Activated naive CD8-positive, alpha-beta T cell (primary cell): Measurements from ENCODE around the gene TNP1.

Experiments
- H3K27ac Mint-ChIP-seq: one replicate; pipeline ENCODE4 v1.8.0; 2021; ENCODE audit warnings: mixed read lengths
- H3K27me3 Mint-ChIP-seq: one replicate; pipeline ENCODE4 v1.8.0; 2021; ENCODE audit warnings: mixed read lengths
- H3K36me3 Mint-ChIP-seq: one replicate; pipeline ENCODE4 v1.8.0; 2021; ENCODE audit warnings: mixed read lengths
- H3K4me1 Mint-ChIP-seq: one replicate; pipeline ENCODE4 v1.8.0; 2021; ENCODE audit warnings: low read depth, mixed read lengths
- H3K4me3 Mint-ChIP-seq: one replicate; pipeline ENCODE4 v1.8.0; 2021; ENCODE audit warnings: mild to moderate bottlenecking, mixed read lengths
- H3K9me3 Mint-ChIP-seq: one replicate; pipeline ENCODE4 v1.8.0; 2021; ENCODE audit warnings: low read depth, mixed read lengths

The TNP1 gene

DNA sequence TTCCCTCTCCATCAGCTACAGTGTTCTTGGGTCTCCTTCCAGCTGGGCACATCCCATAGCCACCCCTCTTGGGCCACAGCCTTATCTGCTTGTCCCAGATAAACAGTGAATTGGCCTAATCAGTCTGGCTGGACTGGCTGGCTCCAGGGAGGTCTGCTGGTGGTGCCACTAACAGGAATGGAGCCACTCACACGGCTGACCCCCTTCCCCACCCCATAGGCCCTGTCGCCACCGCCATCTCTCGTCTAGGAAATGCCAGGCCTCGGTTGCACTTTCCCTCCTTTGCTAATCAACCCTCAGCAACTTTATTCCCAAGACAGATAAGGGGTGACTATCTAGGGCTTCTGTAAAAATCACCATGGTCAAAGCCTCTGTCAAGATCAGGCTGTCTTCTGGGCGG lies 23.0 kb upstream of the TNP1 start:
- Mint-ChIP-seq H3K9me3 (no peaks in the 10 kb centered on the region), H3K36me3 (no peaks in the 10 kb centered on the region), H3K4me3 (no peak overlapping the region), H3K27ac (no peak overlapping the region), H3K27me3 (no peaks in the 10 kb centered on the region), H3K4me1 (peaks cover 20% of the 10 kb centered on the region)

DNA sequence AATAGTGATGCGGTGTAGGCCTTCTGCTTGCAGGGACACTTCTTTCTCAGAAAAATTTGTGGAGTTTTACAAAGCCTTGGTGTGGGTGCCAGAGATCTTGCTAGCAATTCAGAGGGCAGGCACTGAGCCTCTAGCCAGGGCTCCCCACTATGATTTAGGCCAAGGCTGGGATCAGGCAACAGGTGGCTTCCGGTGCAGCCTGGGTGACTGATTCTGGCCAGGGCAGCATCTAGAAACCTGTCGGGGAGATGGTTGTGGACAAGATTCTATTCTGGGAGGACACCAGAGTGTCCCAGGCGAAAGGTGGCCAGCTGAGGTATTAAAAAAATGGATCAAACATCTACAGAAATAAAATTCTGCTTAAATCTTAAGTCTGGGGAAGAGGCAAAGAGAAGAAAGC lies 21.5 kb upstream of the TNP1 start:
- Mint-ChIP-seq H3K4me1 (peaks cover 20% of the 10 kb centered on the region), H3K4me3 (no peak overlapping the region), H3K9me3 (no peaks in the 10 kb centered on the region), H3K27me3 (no peaks in the 10 kb centered on the region), H3K27ac (no peak overlapping the region), H3K36me3 (no peaks in the 10 kb centered on the region)

DNA sequence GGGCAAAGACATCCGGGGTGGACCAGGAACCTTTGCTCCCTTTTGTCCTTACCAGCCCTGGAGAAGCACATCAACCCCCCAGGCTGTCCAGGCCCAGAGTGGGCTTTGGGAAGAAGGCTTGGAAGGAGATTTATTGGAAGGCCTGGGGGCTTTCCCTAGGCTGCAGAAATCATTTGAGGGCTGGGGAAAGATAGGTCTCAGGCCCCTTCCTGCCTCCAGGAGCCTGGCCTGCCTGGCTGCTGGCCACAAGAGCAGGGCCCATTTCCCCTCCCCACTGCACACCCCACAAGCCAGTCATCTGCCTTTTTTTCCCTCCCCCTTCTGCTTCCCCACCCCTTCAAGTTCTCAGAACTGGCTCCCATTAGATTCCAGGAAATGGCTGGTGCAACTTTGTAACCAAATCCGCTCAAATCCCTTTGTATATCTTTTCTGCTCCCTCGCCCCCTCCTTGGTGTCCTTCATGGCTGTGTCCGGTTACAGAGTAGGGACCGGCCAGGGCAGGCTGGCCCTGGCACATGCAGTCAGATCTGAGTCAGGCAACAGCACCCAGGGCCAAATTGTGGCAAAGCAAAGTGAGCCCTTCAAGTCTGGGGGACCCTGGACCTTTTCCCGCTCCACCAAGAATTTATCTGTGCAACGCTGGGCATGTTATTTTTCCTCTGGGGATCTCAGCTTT lies 20.8 kb upstream of the TNP1 start:
- no peaks in the 10 kb centered on the region for H3K27me3 Mint-ChIP-seq
- no peak overlapping the region for H3K27ac Mint-ChIP-seq
- no peaks in the 10 kb centered on the region for H3K36me3 Mint-ChIP-seq
- H3K4me1 Mint-ChIP-seq, result peaks cover 20% of the 10 kb centered on the region
- H3K9me3 Mint-ChIP-seq, result no peaks in the 10 kb centered on the region
- no peak overlapping the region for H3K4me3 Mint-ChIP-seq

DNA sequence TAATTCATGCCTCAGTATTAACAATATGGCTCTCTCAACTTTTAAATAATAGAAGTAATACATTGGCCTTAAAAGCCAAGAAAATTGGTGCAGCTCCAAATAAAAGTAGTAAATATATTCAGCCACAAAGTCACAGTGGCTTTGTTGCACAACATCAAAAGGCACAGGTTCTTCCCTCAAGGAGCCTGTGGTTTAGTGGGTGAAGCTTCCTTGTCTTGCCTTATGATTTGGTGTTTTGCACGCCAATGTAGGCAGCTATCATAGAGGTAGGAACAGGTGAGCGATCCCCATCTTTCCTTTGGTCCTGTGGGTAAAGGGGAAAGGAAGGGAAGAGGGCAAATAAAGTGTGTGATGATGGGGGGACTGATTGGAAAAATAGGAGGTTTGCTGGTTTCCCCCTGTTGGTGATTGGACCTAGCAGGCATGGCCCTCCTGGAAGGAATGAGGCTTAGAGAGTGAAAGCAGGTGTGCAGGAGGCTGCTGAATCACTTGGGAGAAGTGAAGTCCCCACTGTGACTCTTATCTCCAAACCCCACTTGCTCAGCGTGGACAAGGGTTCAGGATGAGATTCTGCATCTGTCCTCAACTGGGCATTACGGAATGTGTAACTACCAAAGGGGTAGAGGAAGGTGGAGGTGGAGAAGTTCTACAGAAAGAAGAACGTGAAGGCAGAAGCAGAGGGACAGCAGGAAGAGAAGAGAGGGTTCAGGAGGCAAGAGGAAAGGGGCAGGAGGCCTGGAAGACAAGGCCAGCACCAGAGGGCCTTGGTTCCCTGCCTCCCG lies 20.1 kb upstream of the TNP1 start:
- H3K36me3 Mint-ChIP-seq, result no peaks in the 10 kb centered on the region
- H3K4me3 Mint-ChIP-seq, result peak overlapping the region; percentile 24
- H3K27me3 Mint-ChIP-seq, result no peaks in the 10 kb centered on the region
- H3K4me1 Mint-ChIP-seq, result peaks cover 20% of the 10 kb centered on the region
- no peak overlapping the region for H3K27ac Mint-ChIP-seq
- H3K9me3 Mint-ChIP-seq, result no peaks in the 10 kb centered on the region

DNA sequence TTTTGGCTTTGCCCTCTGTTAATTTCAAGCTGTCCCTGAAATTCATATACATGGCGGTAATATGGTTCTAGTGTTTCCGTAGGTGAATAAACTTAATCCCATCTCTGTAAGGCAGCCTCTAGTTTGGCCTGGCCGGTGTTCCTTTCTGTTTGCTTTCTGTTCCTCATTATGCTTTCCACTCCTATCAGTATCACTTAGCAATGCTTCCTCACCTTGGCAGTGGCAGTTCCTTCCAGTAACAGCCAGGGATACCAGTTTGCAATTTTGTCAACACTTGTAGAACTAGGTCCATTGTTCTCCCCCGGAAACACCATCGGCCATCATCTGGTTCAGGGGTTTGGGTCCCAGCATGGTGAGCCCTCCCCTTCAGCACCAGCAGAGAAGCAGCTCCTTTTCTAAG lies 18.2 kb upstream of the TNP1 start:
- peaks cover 20% of the 10 kb centered on the region for H3K4me1 Mint-ChIP-seq
- H3K27ac Mint-ChIP-seq, result no peak overlapping the region
- H3K9me3 Mint-ChIP-seq, result no peaks in the 10 kb centered on the region
- H3K36me3 Mint-ChIP-seq, result no peaks in the 10 kb centered on the region
- no peak overlapping the region for H3K4me3 Mint-ChIP-seq
- H3K27me3 Mint-ChIP-seq, result no peaks in the 10 kb centered on the region

DNA sequence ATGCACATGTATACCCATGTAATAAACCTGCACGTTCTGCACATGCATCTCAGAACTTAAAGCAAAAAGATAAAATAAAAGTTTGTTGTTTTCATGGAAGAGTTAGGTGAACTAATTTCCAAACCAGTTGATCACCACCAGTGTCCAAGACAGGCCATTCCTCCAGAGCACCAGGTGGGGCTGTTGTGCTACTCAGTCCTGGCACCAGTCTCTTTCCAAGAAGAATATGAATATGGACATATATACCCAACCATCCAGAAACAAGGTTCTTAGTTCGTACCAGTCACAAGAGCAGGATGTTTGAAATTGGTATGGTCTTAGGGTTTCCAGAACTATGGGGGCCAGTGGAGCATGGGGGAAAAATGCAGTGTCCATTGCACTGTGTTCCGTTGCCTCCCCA lies 17.2 kb upstream of the TNP1 start:
- H3K4me1 Mint-ChIP-seq, result peaks cover 20% of the 10 kb centered on the region
- no peak overlapping the region for H3K27ac Mint-ChIP-seq
- H3K4me3 Mint-ChIP-seq, result no peak overlapping the region
- H3K9me3 Mint-ChIP-seq, result no peaks in the 10 kb centered on the region
- H3K36me3 Mint-ChIP-seq, result no peaks in the 10 kb centered on the region
- H3K27me3 Mint-ChIP-seq, result no peaks in the 10 kb centered on the region

DNA sequence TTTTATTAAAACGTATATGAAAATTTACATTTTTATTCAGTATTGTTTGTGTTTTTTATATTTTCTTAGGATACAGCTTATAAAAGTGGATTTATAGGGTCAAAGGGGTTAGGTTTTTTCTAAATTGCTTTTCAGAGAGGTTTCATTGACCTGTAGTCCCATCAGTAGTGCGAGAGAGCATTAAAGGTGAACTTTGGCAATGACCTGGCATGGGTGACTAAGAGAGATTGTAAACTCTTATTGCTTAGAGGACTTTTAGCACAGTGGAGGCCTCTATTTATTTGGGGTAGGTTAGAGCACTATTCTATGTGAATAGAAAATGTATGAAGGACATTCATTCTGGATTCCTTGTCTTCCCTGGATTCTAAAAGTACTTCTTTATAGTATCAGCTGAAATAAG lies 16.0 kb upstream of the TNP1 start:
- Mint-ChIP-seq H3K4me1 (peaks cover 14% of the 10 kb centered on the region), H3K4me3 (no peak overlapping the region), H3K36me3 (no peaks in the 10 kb centered on the region)

DNA sequence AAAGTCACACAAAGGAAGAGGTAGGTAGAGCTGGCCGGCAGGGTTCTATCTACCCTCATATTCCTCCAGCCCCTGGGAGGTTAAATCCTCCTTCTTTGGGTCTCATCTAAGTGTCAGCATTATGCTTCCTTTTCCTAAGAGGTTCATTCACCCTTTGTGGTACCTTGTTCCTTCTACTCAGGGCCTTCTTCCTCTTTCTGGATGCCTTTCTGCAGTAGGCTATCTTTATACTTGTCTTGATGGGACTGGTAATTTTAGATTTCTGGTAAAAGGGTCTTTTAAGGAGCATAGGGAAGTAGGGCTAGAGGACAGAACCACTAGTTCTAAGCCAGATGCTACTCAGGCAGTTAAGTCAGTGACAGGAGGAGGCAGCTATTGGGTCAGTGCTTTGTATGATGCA lies 13.7 kb upstream of the TNP1 start:
- H3K27ac Mint-ChIP-seq, result no peak overlapping the region
- no peaks in the 10 kb centered on the region for H3K27me3 Mint-ChIP-seq
- no peaks in the 10 kb centered on the region for H3K9me3 Mint-ChIP-seq

More for the DNA sequence above, 16.0 kb upstream of the TNP1 start:
- no peak overlapping the region for H3K27ac Mint-ChIP-seq
- H3K27me3 Mint-ChIP-seq, result no peaks in the 10 kb centered on the region
- no peaks in the 10 kb centered on the region for H3K9me3 Mint-ChIP-seq

DNA sequence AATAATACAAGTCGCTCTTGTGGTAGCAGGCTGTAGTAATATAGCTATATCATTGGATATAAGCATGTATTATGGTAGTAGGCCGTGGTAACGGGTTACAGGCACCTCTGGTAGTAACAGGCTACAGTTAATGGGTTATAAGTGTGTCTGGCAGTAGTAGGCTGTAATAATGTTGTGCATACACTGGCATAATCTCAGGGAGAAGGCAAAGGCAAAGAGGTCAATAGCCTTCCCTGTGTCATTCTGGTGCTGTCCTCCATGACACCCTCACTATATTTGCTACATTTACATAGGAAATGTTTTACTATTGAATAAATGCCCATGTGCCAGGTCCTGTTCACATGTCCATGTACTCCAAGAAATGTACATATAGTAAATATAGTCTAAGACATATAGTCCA lies 12.8 kb upstream of the TNP1 start:
- H3K4me1 Mint-ChIP-seq, result no peaks in the 10 kb centered on the region
- no peaks in the 10 kb centered on the region for H3K36me3 Mint-ChIP-seq
- H3K27me3 Mint-ChIP-seq, result no peaks in the 10 kb centered on the region
- H3K27ac Mint-ChIP-seq, result no peak overlapping the region
- H3K9me3 Mint-ChIP-seq, result no peaks in the 10 kb centered on the region
- H3K4me3 Mint-ChIP-seq, result no peak overlapping the region

More for the DNA sequence above, 13.7 kb upstream of the TNP1 start:
- Mint-ChIP-seq H3K4me1 (no peaks in the 10 kb centered on the region), H3K36me3 (no peaks in the 10 kb centered on the region), H3K4me3 (no peak overlapping the region)

DNA sequence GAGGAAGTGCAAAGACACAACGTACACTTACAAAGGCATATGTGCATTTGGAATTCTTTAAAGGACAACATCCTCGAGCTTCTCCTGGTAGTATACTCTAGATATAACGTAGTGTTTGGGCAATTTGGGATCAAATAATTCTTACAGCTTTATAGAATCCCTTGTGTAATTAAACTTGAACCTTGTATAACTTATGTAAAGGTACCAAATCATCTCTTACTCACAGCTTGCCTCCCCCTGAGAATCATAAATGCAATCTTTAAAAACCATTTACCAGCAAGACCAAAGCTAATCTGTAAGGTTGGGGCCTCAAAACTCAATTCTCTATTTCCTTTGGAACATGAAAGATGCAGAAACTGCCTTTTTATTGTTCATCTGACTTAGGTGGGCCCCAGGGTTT lies 12.2 kb upstream of the TNP1 start:
- Mint-ChIP-seq H3K36me3 (no peaks in the 10 kb centered on the region), H3K27ac (no peak overlapping the region), H3K4me1 (no peaks in the 10 kb centered on the region)

DNA sequence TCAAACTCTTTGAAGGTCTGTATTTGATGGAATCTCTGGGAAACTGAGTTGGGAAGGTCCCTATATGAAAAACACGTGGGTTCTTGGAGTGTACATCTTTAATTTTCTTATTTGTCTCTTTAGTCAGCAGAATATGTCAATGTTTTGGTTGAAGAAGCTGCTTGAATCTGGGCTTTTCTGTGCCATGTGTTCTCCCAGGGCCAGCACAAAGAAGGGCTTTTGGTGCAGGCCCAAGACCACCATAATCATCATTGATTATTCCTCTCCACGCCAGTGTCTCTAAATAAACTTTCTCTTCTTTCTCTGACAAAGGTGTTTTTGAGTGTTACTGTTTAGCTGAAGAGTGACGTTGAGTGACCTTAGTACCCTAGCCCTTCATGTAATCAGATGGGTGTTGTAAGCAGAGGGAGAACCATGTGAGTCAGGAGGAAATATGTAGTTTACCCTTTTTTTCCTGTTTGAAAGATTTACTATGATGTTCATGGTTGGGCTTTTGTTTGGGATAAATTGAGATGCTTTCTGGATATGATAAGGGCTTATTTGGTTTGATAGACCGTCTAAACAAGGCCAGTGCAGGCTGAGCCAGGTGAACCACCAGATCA lies 11.6 kb upstream of the TNP1 start:
- Mint-ChIP-seq H3K27ac (no peak overlapping the region), H3K4me1 (peaks cover 3% of the 10 kb centered on the region), H3K27me3 (no peaks in the 10 kb centered on the region), H3K9me3 (no peaks in the 10 kb centered on the region), H3K36me3 (no peaks in the 10 kb centered on the region), H3K4me3 (no peak overlapping the region)

More for the DNA sequence above, 12.2 kb upstream of the TNP1 start:
- H3K9me3 Mint-ChIP-seq, result no peaks in the 10 kb centered on the region
- H3K27me3 Mint-ChIP-seq, result no peaks in the 10 kb centered on the region
- H3K4me3 Mint-ChIP-seq, result no peak overlapping the region

DNA sequence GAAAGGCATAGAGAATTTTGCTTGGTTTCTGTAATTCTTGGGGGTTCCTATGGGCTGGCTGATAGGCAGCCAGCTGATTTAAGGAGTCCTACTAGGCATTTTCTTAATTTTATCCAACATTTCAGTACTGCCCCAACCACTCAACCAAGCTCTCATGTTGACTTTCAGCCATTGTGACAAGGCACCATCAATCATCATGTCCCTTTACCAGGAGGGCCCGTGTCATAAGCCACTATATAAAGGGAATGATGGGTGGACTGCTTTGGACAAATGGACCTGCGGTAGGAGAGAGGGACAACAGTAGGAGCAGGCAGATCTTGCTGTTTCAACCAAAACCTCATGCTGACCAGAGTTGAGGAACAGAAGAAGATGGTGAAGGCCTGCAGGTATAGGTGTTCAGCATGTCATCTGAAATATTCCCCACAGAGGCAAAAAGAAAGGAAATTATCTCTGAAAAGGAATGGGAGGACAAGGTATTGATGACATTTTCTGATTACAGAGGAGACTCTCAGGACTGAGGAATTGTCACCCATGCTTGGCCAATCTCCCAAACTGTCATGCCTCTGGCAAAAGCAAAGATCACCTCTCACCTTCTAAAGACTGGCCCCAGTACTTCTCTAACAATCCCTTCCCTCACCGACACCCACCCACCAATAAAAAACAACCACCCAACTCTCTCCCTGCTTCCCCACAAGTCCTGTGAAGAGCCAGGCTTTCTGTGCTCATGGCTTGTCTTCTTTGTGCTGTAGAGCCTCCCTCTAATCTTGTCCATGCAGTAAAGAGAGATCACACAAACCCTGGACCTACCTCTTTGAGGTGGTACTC lies 10.9 kb upstream of the TNP1 start:
- Mint-ChIP-seq H3K27me3 (no peaks in the 10 kb centered on the region), H3K4me1 (peaks cover 4% of the 10 kb centered on the region), H3K4me3 (no peak overlapping the region), H3K36me3 (no peaks in the 10 kb centered on the region), H3K27ac (no peak overlapping the region), H3K9me3 (no peaks in the 10 kb centered on the region)

DNA sequence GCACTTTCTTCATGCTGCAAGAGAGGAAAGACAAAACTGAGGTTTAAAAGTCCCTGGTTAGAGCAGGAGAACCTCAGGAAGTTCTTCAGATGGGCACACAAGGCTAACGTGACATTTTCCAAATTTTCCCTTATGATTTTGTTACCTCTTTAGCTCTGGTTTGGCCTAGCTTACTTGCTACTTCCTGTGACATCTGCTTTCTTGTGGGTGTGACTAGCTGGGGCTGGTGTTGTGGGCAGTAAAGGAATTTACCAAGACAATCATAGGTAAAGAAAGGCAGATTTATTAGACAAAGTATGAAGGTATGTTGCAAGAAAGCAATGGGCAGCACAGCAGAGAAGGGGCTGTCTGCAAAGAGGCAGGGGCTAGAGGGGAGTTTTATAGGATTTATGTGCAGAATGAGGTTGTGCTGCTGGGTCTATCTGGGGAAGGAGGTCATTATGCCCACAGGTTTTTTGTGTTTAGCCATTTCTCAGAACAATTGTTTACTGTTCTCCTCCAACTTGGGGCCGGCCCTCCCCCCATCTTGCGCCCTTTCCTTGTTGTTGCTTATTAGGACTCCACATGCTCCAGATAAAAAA lies 6.7 kb upstream of the TNP1 start:
- Mint-ChIP-seq H3K9me3 (no peaks in the 10 kb centered on the region), H3K27me3 (no peaks in the 10 kb centered on the region), H3K4me3 (no peak overlapping the region), H3K27ac (no peak overlapping the region), H3K36me3 (no peaks in the 10 kb centered on the region), H3K4me1 (peaks cover 4% of the 10 kb centered on the region)

DNA sequence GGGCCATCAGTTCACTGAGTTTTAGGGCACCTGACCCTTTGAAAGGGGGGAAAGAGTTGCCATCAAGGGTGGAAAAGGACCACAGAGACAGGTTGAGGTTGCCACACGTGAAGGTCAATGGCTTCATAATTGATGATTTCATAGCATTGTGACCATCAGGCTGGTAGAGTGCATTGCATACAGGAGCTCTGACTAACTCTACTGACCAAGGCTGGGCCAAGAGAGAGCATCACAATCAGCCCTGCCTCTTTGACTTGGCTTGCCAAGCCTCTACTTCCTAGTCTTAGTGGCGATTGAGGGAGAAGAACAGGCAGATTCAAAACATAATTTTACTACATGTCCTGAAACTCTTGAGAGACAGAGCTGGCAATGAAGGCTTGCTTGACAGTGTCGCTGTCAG lies 5.8 kb upstream of the TNP1 start:
- H3K4me3 Mint-ChIP-seq, result no peak overlapping the region
- H3K27me3 Mint-ChIP-seq, result no peaks in the 10 kb centered on the region
- no peaks in the 10 kb centered on the region for H3K36me3 Mint-ChIP-seq
- H3K27ac Mint-ChIP-seq, result no peak overlapping the region
- H3K4me1 Mint-ChIP-seq, result peaks cover 4% of the 10 kb centered on the region
- no peaks in the 10 kb centered on the region for H3K9me3 Mint-ChIP-seq
